WTC11 (cell line): ENCODE data around the gene TMEM135. TPM values are rescaled to one million over a fixed set of nuclear protein-coding genes. Genes with fewer than 3 reads are reported as not detected.
"Not testable (repeated sequence)": the region's sequence is repeated elsewhere in the genome, so short reads cannot be mapped to it uniquely, and the experiment has no call there.

Experiments
- ATAC-seq: fragments of 200-7000 bp; cut with Tn5 transposase; 2 replicates; pipeline ENCODE4 v1.10.0; 2021; ENCODE audit warnings: mild to moderate bottlenecking, moderate library complexity
- CTCF ChIA-PET: fragments of 300-600 bp; sonication (Branson Sonifier 250); formaldehyde crosslinking; loops from one replicate; lab custom pipeline; 2021; ENCODE audit warnings: antibody characterized with exemption; lab: Charles Lee
- POLR2A ChIA-PET: fragments of 350-600 bp; sonication (Branson Sonifier 250); formaldehyde crosslinking; loops from one replicate; lab custom pipeline; 2021; ENCODE audit warnings: antibody characterized with exemption; lab: Charles Lee
- DNase-seq: peaks from one replicate; pipeline ENCODE4 v3.0.0; 2021; ENCODE audit warnings: low spot score
- H3K27ac Mint-ChIP-seq: 2 replicates; pipeline ENCODE4 v1.8.0; 2021; ENCODE audit warnings: mixed read lengths
- H3K27me3 Mint-ChIP-seq: 2 replicates; pipeline ENCODE4 v1.8.0; 2021; ENCODE audit warnings: low read depth, mild to moderate bottlenecking, moderate library complexity, mixed read lengths
- H3K36me3 Mint-ChIP-seq: 2 replicates; pipeline ENCODE4 v1.8.0; 2021; ENCODE audit warnings: mixed read lengths
- H3K4me1 Mint-ChIP-seq: 2 replicates; pipeline ENCODE4 v1.8.0; 2022; ENCODE audit warnings: mixed read lengths
- H3K4me3 Mint-ChIP-seq: 2 replicates; pipeline ENCODE4 v1.8.0; 2021; ENCODE audit warnings: mild to moderate bottlenecking, moderate library complexity, mixed read lengths
- H3K9me3 Mint-ChIP-seq: 2 replicates; pipeline ENCODE4 v1.8.0; 2021; ENCODE audit warnings: mixed read lengths
- ATF1 ChIP-seq: sonication (generic); formaldehyde crosslinking; IDR thresholded peaks from 2 replicates; pipeline ENCODE4 v1.8.1; 2023; ENCODE audit warnings: mild to moderate bottlenecking, moderate library complexity, missing genetic modification reagents
- EMX1 ChIP-seq: fragments of 250-450 bp; sonication (Bioruptor Pico); IDR thresholded peaks from 2 replicates; pipeline ENCODE4 v1.8.0; 2021; ENCODE audit warnings: mild to moderate bottlenecking
- FOXJ3 ChIP-seq: sonication (generic); formaldehyde crosslinking; IDR thresholded peaks from 2 replicates; pipeline ENCODE4 v1.9.0; 2021; ENCODE audit warnings: missing genetic modification reagents, mild to moderate bottlenecking, borderline replicate concordance
- GRHL2 ChIP-seq: fragments of 250-450 bp; sonication (Bioruptor Pico); IDR thresholded peaks from 2 replicates; pipeline ENCODE4 v1.8.0; 2022; ENCODE audit warnings: mild to moderate bottlenecking, moderate library complexity; ENCODE audit not compliant: insufficient replicate concordance, severe bottlenecking
- GTF2I ChIP-seq: fragments of 250-450 bp; sonication (Bioruptor Pico); conservative IDR thresholded peaks from 2 replicates; pipeline ENCODE4 v1.4.0; 2021; ENCODE audit warnings: mild to moderate bottlenecking
- IRF2 ChIP-seq: sonication (generic); formaldehyde crosslinking; IDR thresholded peaks from 2 replicates; pipeline ENCODE4 v1.8.0; 2022; ENCODE audit warnings: low read depth, missing genetic modification reagents, borderline replicate concordance
- RELA ChIP-seq: sonication (generic); formaldehyde crosslinking; IDR thresholded peaks from 2 replicates; pipeline ENCODE4 v1.8.1; 2022; ENCODE audit warnings: missing genetic modification reagents, mild to moderate bottlenecking, borderline replicate concordance
- SMAD3 ChIP-seq: sonication (generic); formaldehyde crosslinking; IDR thresholded peaks from 2 replicates; pipeline ENCODE4 v1.8.0; 2022; ENCODE audit warnings: missing genetic modification reagents, mild to moderate bottlenecking, borderline replicate concordance
- ZNF671 ChIP-seq: fragments of 250-450 bp; sonication (Bioruptor Pico); IDR thresholded peaks from 2 replicates; pipeline ENCODE4 v1.8.0; 2021; ENCODE audit warnings: mild to moderate bottlenecking
- total RNA-seq: library from RNA; stranded (reverse); gene quantifications from 3 replicates; pipeline ENCODE4 v1.2.3, GENCODE V29; 2021
- TF ChIP-seq, protein P1 (sequence below): sonication (generic); formaldehyde crosslinking; IDR thresholded peaks from 2 replicates; pipeline ENCODE4 v1.8.1; 2023; ENCODE audit warnings: mild to moderate bottlenecking, missing genetic modification reagents, moderate library complexity
- TF ChIP-seq, protein P2 (sequence below): sonication (generic); formaldehyde crosslinking; IDR thresholded peaks from 2 replicates; pipeline ENCODE4 v1.8.1; 2022; ENCODE audit warnings: mild to moderate bottlenecking, missing genetic modification reagents, moderate library complexity, borderline replicate concordance
- TF ChIP-seq, protein P3 (sequence below): sonication (generic); formaldehyde crosslinking; IDR thresholded peaks from 2 replicates; pipeline ENCODE4 v1.8.0; 2022; ENCODE audit warnings: mild to moderate bottlenecking, missing genetic modification reagents
- TF ChIP-seq, protein P4 (sequence below): sonication (generic); formaldehyde crosslinking; IDR thresholded peaks from 2 replicates; pipeline ENCODE4 v1.8.1; 2023; ENCODE audit warnings: mild to moderate bottlenecking, missing genetic modification reagents
- TF ChIP-seq, protein P5 (sequence below): sonication (generic); formaldehyde crosslinking; conservative IDR thresholded peaks from 2 replicates; pipeline ENCODE4 v1.8.1; 2023; ENCODE audit warnings: mild to moderate bottlenecking, low read depth, missing genetic modification reagents, moderate library complexity
- TF ChIP-seq, protein P6 (sequence below): sonication (generic); formaldehyde crosslinking; IDR thresholded peaks from 2 replicates; pipeline ENCODE4 v1.8.1; 2022; ENCODE audit warnings: low read depth, missing genetic modification reagents, borderline replicate concordance
- TF ChIP-seq, protein P7 (sequence below): sonication (generic); formaldehyde crosslinking; IDR thresholded peaks from 2 replicates; pipeline ENCODE4 v1.8.1; 2022; ENCODE audit warnings: low read depth, mild to moderate bottlenecking, moderate library complexity, missing genetic modification reagents, borderline replicate concordance
- TF ChIP-seq, protein P8 (sequence below): fragments of 250-450 bp; sonication (Bioruptor Pico); conservative IDR thresholded peaks from 2 replicates; pipeline ENCODE4 v1.9.0; 2021; ENCODE audit warnings: mild to moderate bottlenecking
- TF ChIP-seq, protein P9 (sequence below): sonication (generic); formaldehyde crosslinking; IDR thresholded peaks from 2 replicates; pipeline ENCODE4 v1.8.0; 2022; ENCODE audit warnings: mild to moderate bottlenecking, missing genetic modification reagents

Gene TMEM135
- total RNA-seq, 1 experiment from 2014 or later = 35.8 TPM

DNA sequence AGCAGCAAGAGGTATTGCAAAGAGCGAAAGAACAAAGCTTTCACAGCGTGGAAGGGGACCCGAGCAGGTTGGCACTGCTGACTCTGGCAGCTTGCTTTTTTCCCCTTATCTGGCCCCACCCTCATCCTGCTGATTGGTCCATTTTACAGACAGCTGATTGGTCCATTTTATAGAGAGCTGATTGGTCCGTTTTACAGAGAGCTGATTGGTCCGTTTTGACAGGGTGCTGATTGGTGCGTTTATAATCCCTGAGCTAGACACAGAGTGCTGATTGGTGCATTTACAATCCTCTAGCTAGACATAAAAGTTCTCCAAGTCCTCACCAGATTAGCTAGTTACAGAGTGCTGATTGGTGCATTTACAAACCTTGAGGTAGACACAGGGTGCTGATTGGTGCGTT, 247.9 kb downstream of the TMEM135 start:
- H3K27ac Mint-ChIP-seq, H3K27me3 Mint-ChIP-seq, DNase-seq, ATAC-seq, H3K4me1 Mint-ChIP-seq, H3K4me3 Mint-ChIP-seq, POLR2A ChIA-PET: not testable (repeated sequence)
- H3K36me3 Mint-ChIP-seq = peaks cover 10% of the 10 kb centered on the region
- CTCF ChIA-PET = interaction anchor here (1.0 to 2.3 kb wide), 3 partner anchors 188 to 347 kb away, joined by 3 to 12 read pairs (median 3); no protein-coding TSS in a partner anchor
- H3K9me3 Mint-ChIP-seq = peaks cover 16% of the 10 kb centered on the region

DNA sequence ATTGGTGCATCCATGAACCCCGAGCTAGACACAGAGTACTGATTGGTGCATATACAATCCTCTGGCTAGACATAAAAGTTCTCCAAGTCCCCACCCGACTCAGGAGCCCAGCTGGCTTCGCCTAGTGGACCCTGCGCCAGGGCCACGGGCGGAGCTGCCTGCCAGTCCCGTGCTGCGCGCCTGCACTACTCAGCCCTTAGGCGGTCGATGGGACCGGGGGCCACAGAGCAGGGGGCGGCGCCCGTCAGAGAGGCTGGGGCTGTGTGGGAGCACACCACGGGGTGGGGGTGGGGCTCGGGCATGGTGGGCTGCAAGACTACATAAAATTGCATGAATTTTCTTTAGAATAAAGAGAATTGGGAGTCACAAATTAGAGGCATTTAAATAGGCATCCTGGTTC, 248.6 kb downstream of the TMEM135 start:
- no peak overlapping the region for H3K4me3 Mint-ChIP-seq
- no peak for ATAC-seq
- no peak overlapping the region for H3K27ac Mint-ChIP-seq
- TF ChIP-seq RELA (CRISPR knock-in tag) = no peak
- no peak for TF ChIP-seq EMX1 (CRISPR knock-in tag)
- TF ChIP-seq, protein P1, sequence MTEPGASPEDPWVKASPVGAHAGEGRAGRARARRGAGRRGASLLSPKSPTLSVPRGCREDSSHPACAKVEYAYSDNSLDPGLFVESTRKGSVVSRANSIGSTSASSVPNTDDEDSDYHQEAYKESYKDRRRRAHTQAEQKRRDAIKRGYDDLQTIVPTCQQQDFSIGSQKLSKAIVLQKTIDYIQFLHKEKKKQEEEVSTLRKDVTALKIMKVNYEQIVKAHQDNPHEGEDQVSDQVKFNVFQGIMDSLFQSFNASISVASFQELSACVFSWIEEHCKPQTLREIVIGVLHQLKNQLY = no peak
- TF ChIP-seq, protein P2, sequence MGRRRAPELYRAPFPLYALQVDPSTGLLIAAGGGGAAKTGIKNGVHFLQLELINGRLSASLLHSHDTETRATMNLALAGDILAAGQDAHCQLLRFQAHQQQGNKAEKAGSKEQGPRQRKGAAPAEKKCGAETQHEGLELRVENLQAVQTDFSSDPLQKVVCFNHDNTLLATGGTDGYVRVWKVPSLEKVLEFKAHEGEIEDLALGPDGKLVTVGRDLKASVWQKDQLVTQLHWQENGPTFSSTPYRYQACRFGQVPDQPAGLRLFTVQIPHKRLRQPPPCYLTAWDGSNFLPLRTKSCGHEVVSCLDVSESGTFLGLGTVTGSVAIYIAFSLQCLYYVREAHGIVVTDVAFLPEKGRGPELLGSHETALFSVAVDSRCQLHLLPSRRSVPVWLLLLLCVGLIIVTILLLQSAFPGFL (CRISPR knock-in tag) = no peak
- TF ChIP-seq, protein P3, sequence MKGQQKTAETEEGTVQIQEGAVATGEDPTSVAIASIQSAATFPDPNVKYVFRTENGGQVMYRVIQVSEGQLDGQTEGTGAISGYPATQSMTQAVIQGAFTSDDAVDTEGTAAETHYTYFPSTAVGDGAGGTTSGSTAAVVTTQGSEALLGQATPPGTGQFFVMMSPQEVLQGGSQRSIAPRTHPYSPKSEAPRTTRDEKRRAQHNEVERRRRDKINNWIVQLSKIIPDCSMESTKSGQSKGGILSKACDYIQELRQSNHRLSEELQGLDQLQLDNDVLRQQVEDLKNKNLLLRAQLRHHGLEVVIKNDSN (CRISPR knock-in tag) = no peak
- TF ChIP-seq, protein P4, sequence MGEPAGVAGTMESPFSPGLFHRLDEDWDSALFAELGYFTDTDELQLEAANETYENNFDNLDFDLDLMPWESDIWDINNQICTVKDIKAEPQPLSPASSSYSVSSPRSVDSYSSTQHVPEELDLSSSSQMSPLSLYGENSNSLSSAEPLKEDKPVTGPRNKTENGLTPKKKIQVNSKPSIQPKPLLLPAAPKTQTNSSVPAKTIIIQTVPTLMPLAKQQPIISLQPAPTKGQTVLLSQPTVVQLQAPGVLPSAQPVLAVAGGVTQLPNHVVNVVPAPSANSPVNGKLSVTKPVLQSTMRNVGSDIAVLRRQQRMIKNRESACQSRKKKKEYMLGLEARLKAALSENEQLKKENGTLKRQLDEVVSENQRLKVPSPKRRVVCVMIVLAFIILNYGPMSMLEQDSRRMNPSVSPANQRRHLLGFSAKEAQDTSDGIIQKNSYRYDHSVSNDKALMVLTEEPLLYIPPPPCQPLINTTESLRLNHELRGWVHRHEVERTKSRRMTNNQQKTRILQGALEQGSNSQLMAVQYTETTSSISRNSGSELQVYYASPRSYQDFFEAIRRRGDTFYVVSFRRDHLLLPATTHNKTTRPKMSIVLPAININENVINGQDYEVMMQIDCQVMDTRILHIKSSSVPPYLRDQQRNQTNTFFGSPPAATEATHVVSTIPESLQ (CRISPR knock-in tag) = no peak
- TF ChIP-seq, protein P5, sequence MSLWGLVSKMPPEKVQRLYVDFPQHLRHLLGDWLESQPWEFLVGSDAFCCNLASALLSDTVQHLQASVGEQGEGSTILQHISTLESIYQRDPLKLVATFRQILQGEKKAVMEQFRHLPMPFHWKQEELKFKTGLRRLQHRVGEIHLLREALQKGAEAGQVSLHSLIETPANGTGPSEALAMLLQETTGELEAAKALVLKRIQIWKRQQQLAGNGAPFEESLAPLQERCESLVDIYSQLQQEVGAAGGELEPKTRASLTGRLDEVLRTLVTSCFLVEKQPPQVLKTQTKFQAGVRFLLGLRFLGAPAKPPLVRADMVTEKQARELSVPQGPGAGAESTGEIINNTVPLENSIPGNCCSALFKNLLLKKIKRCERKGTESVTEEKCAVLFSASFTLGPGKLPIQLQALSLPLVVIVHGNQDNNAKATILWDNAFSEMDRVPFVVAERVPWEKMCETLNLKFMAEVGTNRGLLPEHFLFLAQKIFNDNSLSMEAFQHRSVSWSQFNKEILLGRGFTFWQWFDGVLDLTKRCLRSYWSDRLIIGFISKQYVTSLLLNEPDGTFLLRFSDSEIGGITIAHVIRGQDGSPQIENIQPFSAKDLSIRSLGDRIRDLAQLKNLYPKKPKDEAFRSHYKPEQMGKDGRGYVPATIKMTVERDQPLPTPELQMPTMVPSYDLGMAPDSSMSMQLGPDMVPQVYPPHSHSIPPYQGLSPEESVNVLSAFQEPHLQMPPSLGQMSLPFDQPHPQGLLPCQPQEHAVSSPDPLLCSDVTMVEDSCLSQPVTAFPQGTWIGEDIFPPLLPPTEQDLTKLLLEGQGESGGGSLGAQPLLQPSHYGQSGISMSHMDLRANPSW (CRISPR knock-in tag) = no peak
- TF ChIP-seq ATF1 (CRISPR knock-in tag) = no peak
- TF ChIP-seq, protein P6, sequence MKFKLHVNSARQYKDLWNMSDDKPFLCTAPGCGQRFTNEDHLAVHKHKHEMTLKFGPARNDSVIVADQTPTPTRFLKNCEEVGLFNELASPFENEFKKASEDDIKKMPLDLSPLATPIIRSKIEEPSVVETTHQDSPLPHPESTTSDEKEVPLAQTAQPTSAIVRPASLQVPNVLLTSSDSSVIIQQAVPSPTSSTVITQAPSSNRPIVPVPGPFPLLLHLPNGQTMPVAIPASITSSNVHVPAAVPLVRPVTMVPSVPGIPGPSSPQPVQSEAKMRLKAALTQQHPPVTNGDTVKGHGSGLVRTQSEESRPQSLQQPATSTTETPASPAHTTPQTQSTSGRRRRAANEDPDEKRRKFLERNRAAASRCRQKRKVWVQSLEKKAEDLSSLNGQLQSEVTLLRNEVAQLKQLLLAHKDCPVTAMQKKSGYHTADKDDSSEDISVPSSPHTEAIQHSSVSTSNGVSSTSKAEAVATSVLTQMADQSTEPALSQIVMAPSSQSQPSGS (CRISPR knock-in tag) = no peak
- no peak for TF ChIP-seq SMAD3 (CRISPR knock-in tag)
- TF ChIP-seq GTF2I (CRISPR knock-in tag) = no peak
- TF ChIP-seq, protein P7, sequence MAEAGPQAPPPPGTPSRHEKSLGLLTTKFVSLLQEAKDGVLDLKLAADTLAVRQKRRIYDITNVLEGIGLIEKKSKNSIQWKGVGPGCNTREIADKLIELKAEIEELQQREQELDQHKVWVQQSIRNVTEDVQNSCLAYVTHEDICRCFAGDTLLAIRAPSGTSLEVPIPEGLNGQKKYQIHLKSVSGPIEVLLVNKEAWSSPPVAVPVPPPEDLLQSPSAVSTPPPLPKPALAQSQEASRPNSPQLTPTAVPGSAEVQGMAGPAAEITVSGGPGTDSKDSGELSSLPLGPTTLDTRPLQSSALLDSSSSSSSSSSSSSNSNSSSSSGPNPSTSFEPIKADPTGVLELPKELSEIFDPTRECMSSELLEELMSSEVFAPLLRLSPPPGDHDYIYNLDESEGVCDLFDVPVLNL (CRISPR knock-in tag) = no peak
- TF ChIP-seq, protein P8, sequence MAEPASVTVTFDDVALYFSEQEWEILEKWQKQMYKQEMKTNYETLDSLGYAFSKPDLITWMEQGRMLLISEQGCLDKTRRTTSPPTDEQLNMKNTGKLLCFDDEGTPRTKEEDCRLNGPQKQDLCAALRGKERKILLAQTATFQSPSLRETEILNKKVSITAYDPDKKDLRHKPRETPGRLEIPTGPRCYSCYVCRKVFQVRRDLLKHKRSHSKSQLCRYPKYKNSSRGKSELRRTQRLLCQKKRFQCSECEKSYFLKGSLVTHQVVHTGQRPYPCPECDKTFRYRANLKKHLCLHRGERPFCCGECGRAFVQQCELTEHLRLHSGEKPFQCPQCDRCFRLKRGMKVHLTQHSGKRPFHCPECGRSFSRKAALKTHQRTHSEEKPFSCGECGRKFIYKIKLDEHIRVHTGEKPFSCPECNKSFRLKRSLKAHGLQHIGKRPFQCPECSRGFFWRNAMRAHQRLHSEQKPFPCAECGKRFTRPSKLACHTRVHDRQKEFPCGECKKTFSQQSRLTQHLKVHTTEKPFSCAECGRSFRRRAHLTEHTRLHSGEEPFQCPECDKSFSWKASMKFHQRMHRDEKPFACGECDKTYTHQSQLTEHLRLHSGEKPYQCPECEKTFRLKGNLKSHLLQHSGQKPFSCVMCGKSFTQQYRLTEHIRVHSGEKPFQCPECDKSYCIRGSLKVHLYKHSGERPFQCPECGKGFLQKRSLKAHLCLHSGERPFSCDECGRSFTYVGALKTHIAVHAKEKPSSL (CRISPR knock-in tag) = no peak
- no peak for TF ChIP-seq IRF2
- TF ChIP-seq, protein P9, sequence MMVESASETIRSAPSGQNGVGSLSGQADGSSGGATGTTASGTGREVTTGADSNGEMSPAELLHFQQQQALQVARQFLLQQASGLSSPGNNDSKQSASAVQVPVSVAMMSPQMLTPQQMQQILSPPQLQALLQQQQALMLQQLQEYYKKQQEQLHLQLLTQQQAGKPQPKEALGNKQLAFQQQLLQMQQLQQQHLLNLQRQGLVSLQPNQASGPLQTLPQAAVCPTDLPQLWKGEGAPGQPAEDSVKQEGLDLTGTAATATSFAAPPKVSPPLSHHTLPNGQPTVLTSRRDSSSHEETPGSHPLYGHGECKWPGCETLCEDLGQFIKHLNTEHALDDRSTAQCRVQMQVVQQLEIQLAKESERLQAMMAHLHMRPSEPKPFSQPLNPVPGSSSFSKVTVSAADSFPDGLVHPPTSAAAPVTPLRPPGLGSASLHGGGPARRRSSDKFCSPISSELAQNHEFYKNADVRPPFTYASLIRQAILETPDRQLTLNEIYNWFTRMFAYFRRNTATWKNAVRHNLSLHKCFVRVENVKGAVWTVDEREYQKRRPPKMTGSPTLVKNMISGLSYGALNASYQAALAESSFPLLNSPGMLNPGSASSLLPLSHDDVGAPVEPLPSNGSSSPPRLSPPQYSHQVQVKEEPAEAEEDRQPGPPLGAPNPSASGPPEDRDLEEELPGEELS = no peak
- no peak for TF ChIP-seq GRHL2 (CRISPR knock-in tag)
- no peak for TF ChIP-seq ZNF671 (CRISPR knock-in tag)
- no peak for TF ChIP-seq FOXJ3 (CRISPR knock-in tag)
- DNase-seq = no peak
- no peaks in the 10 kb centered on the region for H3K27me3 Mint-ChIP-seq
- H3K4me1 Mint-ChIP-seq = peaks cover 12% of the 10 kb centered on the region
- ChIA-PET POLR2A (no interaction called here), CTCF (interaction anchor here (1.0 to 2.3 kb wide), 3 partner anchors 189 to 347 kb away, joined by 3 to 12 read pairs (median 3); no protein-coding TSS in a partner anchor)
- peaks cover 10% of the 10 kb centered on the region for H3K36me3 Mint-ChIP-seq
- H3K9me3 Mint-ChIP-seq = peaks cover 16% of the 10 kb centered on the region
